Fibroblast of mammary gland (primary cell): Measurements from ENCODE around the gene CCDC12.

Experiments
- DNase-seq: peaks from one replicate; pipeline ENCODE4 v3.0.0-alpha.2; 2010; ENCODE audit warnings: low read depth
- H3K4me3 ChIP-seq: 2 replicates; pipeline ENCODE4 v1.5.1; 2011; ENCODE audit warnings: low read depth, mild to moderate bottlenecking, low read length, moderate library complexity; ENCODE audit not compliant: control insufficient read depth
- CTCF ChIP-seq: conservative IDR thresholded peaks from 2 replicates; pipeline ENCODE4 v1.5.1; 2011; ENCODE audit warnings: low read depth, low read length, inconsistent platforms; ENCODE audit not compliant: control insufficient read depth, insufficient read depth

Gene CCDC12

GRCh38 chr3:46922871-46923558 is 53.5 kb downstream of the CCDC12 start:
- no peak for DNase-seq
- H3K4me3 ChIP-seq = no peak overlapping the region
- TF ChIP-seq CTCF = no peak

DNA sequence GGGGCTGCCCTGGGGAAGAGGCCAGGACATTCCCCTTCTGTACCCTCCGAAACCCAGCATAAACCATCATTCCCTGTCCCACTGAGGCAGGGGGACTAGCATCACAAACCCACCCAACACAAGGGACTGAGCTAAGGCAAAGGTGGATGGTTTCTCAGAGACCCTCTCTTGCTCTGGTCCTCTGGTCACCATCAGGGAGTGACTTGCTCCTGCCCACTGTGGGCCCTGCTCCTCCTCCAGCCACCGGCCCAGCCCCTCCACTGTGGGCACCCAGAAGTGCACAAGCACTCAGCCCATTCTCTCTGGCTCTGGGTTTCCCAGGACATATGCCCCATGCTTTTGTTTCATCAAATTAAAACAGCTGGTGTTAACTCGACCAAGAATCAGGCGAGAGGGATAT is 54.1 kb downstream of the CCDC12 start:
- DNase-seq = no peak
- TF ChIP-seq CTCF = no peak
- H3K4me3 ChIP-seq = no peak overlapping the region

GRCh38 chr3:46921871-46922271 is 54.7 kb downstream of the CCDC12 start:
- H3K4me3 ChIP-seq = no peak overlapping the region
- DNase-seq = no peak
- TF ChIP-seq CTCF = no peak

- H3K4me3 ChIP-seq = no peak overlapping the region
- no peak for TF ChIP-seq CTCF
- DNase-seq = no peak
Measured at GRCh38 chr3:46921041-46921440, 55.5 kb downstream of the CCDC12 start.

DNA sequence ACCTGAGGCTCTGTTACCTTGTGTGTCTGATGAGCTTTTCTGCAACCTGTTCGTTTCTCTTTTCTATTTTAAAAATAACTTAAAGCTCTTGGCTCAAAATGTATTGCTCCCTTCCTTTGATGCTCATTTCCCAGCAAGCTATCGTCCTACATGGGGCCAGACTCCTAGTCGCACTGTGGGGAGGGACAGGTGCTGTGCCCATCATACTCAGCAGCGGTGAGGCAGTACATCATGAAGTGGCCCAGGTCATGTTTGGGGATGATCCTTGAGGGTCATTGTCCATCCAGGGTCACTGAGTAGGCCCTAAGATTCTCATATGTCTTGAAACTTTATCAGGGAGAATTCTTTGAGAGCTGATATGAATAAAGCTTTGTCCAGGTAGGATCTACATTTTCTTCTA is 57.9 kb downstream of the CCDC12 start:
- no peak overlapping the region for H3K4me3 ChIP-seq
- no peak for TF ChIP-seq CTCF
- DNase-seq = no peak

DNA sequence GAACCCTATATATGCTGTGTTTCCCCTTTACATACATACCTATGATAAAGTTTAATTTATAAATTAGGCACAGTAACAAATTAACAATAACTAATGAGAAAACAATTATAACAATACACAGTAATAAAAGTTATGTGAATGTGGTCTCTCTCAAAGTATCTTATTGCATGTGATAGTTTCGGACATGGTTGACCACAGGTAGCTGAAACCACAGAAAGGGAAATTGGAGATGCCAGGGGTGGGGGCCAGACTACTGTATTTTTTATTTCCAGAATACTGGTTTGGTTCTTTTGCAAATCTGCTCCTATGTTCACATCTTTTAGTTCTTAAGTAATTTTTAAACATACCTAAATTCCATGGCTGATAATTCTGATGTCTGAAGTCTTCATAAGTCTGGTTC is 58.3 kb downstream of the CCDC12 start:
- no peak for TF ChIP-seq CTCF
- DNase-seq = no peak
- H3K4me3 ChIP-seq = no peak overlapping the region

GRCh38 chr3:46917257-46917656 is 59.3 kb downstream of the CCDC12 start:
- H3K4me3 ChIP-seq = no peak overlapping the region
- no peak for TF ChIP-seq CTCF
- DNase-seq = peak; percentile 14
